Endothelial cell of hepatic sinusoid (primary cell): ENCODE results near the gene FBLIM1.

ENCODE experiments used
- in situ Hi-C: cut with HindIII; loops from 2 replicates; pipeline ENCODE4 v1.10.0; 2017; ENCODE audit warnings: low sequenced_read_pairs

The FBLIM1 gene

DNA sequence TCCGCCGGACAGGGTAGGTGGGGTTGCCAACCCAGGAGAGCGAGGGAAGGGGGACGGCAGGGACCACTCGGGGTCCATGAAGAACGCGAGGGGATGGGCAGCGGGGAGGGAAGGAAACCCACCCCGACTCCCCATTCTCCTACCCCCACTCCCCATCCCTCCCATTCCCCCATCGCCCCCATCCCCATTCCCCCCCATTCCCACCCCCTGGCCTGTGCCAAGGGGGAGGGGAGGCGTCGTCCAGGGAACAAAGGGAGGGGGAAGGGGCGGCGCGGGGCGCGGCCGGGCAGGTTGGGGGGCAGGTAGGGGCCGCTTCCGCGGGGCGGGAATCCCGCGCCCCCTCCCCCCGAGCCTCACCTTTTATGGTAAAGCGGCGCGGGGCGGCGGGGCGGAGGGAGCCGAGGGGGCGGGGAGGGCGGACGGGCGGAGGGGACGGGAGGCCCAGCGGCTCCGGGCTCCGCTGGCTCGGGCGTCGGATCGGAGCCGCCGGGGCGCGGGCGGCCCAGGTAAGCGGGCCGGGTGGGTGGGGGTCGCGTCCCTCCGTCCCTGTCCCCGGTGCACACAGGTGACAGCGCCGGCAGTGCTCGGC, at the start of gene FBLIM1:
Gene FBLIM1 (plus strand): TSS at position 453 of the 589 bp plus-strand sequence. CDS start 6,189 bp downstream, outside the sequence.
- in situ Hi-C loops: no loop called here

DNA sequence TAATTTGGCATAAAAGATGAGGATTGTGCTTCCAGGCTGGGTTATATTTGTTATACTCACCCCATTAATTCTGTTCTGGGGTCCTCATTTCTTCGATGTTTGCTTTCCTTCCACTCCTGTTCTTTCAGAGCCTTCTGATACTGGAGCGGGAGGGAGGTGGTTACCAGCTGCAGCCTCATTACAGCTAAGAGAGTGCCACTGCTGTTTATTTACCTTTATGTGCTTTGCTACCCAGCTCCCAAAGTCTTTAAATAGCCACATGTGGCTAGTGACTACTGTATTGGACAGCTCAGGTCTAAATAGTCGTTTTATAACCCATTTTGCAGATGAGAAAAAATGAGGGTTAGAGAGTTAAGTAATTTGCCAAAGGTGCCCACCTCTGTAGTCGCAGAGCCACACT, 49.4 kb upstream of the FBLIM1 start:
- in situ Hi-C loops: no loop called here

GRCh38 chr1:15712168-15712567, 46.4 kb upstream of the FBLIM1 start:
- in situ Hi-C loops: no loop called here

DNA sequence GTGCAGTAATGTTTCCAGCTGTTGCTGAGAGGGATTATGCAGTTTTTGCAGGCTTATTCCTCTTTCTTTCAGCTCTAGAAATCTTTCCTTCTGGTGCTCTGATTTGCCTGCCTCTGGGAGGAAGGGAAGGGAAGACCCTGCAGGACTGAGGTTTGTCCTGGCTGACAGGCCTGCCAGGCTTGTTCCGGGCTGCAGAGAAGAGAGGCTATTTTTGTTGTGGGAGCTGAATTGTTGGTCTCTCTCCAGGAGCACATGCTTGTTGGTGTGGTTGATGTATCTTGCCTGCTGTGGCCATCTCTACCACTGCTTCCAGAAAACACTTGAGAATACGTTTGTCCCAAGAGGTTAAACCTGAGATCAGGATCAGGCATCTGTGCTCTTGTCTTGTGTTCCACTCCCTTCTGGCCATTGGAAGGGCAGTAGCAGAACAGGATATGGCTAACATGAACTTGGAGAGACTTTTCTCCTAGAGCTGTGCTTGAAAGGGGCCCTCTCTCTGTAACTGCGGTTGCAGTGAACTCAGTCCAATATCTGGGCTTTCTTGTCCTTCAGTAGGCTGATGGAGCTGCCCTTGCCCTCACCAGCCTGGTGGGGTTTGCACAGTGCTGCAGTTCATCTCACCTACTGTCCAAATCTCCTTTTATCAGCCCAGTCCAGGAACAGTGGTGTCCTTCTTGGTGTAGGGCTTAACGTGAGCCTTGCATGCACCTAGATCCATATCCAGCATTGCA, 44.0 kb upstream of the FBLIM1 start:
- in situ Hi-C loops: no loop called here

GRCh38 chr1:15717418-15718125, 41.0 kb upstream of the FBLIM1 start:
- in situ Hi-C loops: no loop called here

- in situ Hi-C loops: no loop called here
Measured at GRCh38 chr1:15718199-15718601, 40.4 kb upstream of the FBLIM1 start.

DNA sequence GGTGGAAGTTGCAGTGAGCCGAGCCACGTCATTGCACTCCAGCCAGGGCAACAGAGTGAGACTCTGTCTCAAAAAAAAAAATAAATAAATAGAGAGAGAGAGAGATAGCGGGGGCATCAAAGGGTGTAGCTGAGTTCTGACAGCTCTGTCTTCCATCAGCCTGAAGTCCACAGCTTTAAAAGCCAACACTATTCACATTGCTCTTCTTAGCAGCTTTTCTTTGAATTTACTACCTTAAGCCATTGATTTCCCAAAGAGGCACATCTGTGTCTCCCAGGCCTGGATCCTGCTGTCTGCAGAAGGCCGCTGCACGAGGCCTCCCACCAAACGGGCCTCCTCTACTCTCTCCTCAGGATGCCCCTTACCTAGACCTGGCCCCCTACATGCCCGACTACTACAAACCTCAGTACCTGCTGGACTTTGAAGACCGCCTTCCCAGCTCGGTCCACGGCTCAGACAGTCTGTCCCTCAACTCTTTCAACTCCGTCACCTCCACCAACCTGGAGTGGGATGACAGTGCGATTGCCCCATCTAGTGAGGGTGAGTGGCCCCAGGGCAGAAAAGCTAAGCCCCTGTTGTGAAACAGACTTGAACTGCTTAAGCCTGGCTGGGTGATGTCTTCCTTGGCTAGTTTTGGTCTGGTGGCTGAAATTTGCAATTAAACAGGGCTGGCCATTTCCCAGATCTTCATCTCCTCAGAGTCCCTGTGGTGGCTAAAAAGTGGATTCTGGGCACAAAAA, 39.0 kb upstream of the FBLIM1 start:
- in situ Hi-C loops: loop anchor here (5.0 kb wide), 1 partner anchor 117 kb away; no protein-coding TSS in a partner anchor

DNA sequence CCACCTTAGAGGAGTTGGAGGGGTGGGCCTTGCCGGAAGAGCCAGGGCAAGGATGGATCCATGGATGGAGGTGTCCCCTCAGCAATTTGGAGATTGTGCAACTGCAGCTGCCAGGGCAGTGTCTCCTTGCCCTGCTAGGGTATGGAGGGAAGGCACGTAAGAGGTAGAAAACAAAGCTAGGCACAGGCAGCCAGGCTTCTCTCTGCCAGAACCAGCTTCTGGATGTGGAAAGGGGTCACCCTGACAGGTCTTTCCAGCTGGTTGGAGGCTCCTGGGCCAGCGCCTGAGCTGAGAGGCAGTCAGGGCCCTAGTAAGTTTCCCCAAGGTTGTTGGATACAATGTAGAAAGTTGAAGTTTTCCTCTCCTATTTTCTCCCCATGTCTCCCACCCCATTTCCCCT, 37.7 kb upstream of the FBLIM1 start:
- in situ Hi-C loops: loop anchor here (5.0 kb wide), 1 partner anchor 119 kb away; no protein-coding TSS in a partner anchor

GRCh38 chr1:15722411-15722810, 36.2 kb upstream of the FBLIM1 start:
- in situ Hi-C loops: loop anchor here (5.0 kb wide), 1 partner anchor 120 kb away; no protein-coding TSS in a partner anchor

- in situ Hi-C loops: loop anchor here (5.0 kb wide), 1 partner anchor 121 kb away; no protein-coding TSS in a partner anchor
Measured at GRCh38 chr1:15722836-15723532, 35.6 kb upstream of the FBLIM1 start.

GRCh38 chr1:15723631-15724246, 34.9 kb upstream of the FBLIM1 start:
- in situ Hi-C loops: loop anchor here (5.0 kb wide), 1 partner anchor 121 kb away; no protein-coding TSS in a partner anchor

GRCh38 chr1:15724949-15725880, 33.4 kb upstream of the FBLIM1 start:
- in situ Hi-C loops: loop anchor here (5.0 kb wide), 1 partner anchor 123 kb away; no protein-coding TSS in a partner anchor

DNA sequence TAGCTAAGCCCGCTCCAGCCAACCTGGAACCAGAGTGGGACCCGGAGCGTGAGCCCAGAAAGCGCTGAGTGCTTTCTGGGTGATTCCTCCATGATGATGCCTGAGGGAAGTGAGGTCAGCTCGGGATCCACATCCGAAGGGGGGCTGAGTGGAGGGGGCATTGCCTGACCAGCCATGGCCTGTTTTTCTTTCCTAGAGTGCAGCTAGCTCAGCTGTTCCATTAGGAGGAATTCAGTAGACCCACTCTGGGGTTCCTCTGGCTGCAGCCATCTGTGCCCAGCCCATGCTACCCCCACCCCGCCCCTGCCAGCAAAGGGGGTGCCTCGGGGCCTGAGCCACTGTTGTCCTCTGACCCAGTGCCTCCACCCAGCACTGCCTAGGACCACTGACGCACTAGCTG, 32.1 kb upstream of the FBLIM1 start:
- in situ Hi-C loops: no loop called here

GRCh38 chr1:15727021-15727420, 31.6 kb upstream of the FBLIM1 start:
- in situ Hi-C loops: no loop called here

DNA sequence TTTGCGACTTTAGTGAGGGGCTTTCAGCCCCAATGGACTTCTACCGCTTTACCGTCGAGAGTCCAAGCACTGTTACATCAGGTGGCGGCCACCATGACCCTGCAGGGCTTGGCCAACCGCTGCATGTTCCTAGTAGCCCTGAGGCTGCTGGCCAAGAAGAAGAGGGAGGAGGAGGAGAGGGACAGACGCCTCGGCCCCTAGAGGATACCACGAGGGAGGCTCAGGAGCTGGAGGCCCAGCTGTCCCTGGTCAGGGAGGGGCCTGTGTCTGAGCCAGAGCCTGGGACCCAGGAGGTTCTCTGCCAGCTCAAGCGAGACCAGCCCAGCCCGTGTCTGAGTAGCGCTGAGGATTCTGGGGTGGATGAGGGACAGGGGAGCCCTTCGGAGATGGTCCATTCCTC, 31.2 kb upstream of the FBLIM1 start:
- in situ Hi-C loops: no loop called here

- in situ Hi-C loops: no loop called here
Measured at GRCh38 chr1:15727866-15728534, 30.6 kb upstream of the FBLIM1 start.

GRCh38 chr1:15728937-15729657, 29.5 kb upstream of the FBLIM1 start:
- in situ Hi-C loops: no loop called here
